ENCODE measurements around the gene PLPP7. TPM values are rescaled to one million over a fixed set of nuclear protein-coding genes. Genes with fewer than 3 reads are reported as not detected.

PLPP7 gene
- total and polyA plus RNA-seq, 4 donors = 6.2 to 15.3 (median 11.3) TPM

DNA sequence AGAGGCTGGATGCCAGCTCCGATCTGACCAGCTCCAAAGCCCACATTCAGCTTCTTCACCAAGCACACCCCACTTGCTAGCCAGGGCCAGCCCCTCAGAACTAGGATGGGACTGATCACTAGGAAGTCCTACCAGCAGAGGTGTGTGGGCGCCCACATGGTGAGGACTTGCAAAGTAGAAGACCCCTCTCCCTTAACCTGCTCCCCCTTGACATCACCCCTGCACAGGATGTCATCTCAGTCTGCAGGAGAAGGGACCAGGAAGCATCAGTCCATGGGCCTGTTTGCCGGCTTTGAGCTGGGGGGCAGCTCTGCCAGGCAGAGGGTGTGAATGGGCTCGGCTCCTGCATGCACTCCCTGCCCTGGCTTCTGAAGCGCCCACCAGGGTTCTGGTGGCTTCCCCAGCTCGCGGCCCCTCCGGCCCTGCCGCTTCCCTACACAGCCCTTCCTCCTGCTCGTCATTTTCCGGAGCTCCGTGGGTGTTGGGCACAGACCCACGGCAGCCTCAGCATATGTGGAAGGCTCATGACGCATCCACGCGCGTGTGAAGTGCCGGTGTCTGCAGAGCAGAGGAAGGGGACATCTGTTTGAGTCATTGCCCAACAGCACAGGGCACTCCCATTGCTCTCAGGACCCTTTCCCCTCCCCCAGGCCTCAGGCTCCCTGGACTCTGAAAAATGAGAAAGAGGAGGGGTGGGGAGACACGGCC lies 9.5 kb upstream of the PLPP7 start:
- Histone ChIP-seq H3K27me3 (ENCODE audit: control insufficient read depth, insufficient read depth, low read length) (peaks cover 32% of the 10 kb centered on the region), H3K4me3 (ENCODE audit: low read depth, low read length) (no peak overlapping the region), H3K9me3 (ENCODE audit: control insufficient read depth, insufficient read depth, low read length) (no peaks in the 10 kb centered on the region), H3K4me1 (ENCODE audit: control insufficient read depth, insufficient read depth, low read length) (peaks cover 27% of the 10 kb centered on the region), H3K27ac (ENCODE audit: low read depth, low read length) (no peak overlapping the region), H3K36me3 (ENCODE audit: control insufficient read depth, insufficient read depth, low read length) (peaks cover 8% of the 10 kb centered on the region)
- WGBS (ENCODE audit: insufficient coverage) = 73% methylated on average over 16 of the region's 19 CpGs
- DNase-seq (ENCODE audit: low read depth in 4 of 6, low spot score in 6 of 6) = no peak

DNA sequence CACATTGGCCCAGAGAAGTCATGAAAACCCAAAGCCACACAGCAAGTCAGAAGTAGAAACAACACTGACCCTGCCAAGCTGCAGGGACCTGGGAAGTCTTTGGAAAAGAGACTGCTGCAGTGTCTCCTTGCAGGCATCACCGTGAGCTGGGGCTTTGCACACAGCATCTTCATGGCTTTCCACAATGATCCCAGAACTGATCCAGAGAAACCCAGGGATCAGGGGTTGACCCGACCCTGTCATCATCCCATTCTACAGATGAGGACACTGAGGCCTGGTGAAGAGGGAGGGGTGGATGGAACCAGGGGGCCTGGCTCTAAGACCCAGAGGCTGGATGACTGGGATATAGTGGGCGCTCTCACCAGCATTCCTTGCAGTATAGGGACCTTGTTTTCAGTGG lies 8.9 kb upstream of the PLPP7 start:
- 86% methylated on average over 2 of the region's 3 CpGs for WGBS (ENCODE audit: insufficient coverage)
- Histone ChIP-seq H3K4me1 (ENCODE audit: control insufficient read depth, insufficient read depth, low read length) (peaks cover 21% of the 10 kb centered on the region), H3K9me3 (ENCODE audit: control insufficient read depth, insufficient read depth, low read length) (no peaks in the 10 kb centered on the region), H3K36me3 (ENCODE audit: control insufficient read depth, insufficient read depth, low read length) (peaks cover 3% of the 10 kb centered on the region), H3K27ac (ENCODE audit: low read depth, low read length) (no peak overlapping the region), H3K27me3 (ENCODE audit: control insufficient read depth, insufficient read depth, low read length) (peaks cover 28% of the 10 kb centered on the region), H3K4me3 (ENCODE audit: low read depth, low read length) (no peak overlapping the region)
- DNase-seq (ENCODE audit: low read depth in 4 of 6, low spot score in 6 of 6) = no peak

DNA sequence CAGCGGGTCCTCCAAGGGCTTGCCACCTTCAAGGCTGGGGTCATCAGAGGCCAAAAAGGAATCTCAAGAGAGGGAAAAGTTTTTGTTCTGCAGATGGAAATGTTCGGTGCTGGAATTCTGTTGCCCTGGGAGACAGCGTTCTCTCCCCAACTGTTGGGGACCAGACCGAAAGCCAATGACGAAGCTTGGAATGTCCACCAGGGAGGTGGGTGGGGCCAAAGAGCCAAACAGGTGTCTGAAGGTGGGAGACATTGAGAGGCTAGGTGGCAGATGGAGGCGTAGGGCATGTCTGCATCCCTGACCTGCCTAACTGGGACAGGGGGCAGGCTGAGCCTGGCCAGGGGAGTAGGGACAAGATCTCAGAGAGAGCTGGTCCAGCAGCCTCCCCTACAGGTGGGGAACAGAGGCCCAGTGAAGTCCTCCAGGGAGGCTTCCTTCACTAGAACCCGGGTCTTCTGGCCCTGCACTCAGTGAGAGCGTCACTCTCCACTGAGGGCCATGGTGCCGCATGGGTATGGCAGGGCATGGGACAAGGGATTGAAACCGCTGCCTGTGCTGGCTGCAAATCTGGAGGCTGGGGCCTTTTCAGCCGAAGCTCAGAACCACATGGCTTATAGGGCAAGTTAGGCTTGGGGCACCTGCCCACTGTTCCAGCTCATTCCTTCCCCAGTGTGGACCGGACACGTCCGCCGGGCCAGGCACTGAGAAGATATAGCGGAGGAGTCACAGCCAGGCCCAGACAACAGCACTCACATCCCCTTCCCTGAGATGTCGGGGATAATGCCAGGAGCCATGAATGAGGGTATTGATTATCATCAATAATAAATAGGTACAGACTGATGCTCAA lies 8.2 kb upstream of the PLPP7 start:
- WGBS (ENCODE audit: insufficient coverage) = 72% methylated on average over 11 of the region's 17 CpGs
- Histone ChIP-seq H3K27me3 (ENCODE audit: control insufficient read depth, insufficient read depth, low read length) (peaks cover 22% of the 10 kb centered on the region), H3K4me3 (ENCODE audit: low read depth, low read length) (no peak overlapping the region), H3K36me3 (ENCODE audit: control insufficient read depth, insufficient read depth, low read length) (no peaks in the 10 kb centered on the region), H3K27ac (ENCODE audit: low read depth, low read length) (no peak overlapping the region), H3K4me1 (ENCODE audit: control insufficient read depth, insufficient read depth, low read length) (peaks cover 16% of the 10 kb centered on the region), H3K9me3 (ENCODE audit: control insufficient read depth, insufficient read depth, low read length) (no peaks in the 10 kb centered on the region)
- no peak for DNase-seq (ENCODE audit: low read depth in 4 of 6, low spot score in 6 of 6)

DNA sequence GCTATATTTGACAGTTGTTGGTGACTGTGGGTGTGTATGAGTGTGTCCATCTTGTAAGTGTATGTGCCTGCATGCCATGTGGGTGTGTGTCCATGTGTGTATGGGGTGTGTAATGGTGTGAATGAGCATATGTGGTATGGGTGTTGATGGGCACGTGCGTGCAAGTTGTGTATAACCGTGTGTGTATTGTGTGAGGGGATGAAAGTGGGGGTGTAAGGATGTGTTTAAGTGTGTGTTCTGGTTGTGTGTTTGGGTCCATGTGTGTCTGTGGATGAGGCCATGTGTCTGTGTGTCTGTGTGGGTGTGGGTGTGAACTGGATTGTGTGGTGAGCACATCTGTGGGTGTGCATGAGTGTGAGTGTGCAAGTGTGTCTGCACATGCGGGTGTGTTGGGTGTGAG lies 7.3 kb upstream of the PLPP7 start:
- Histone ChIP-seq H3K9me3 (ENCODE audit: control insufficient read depth, insufficient read depth, low read length) (no peaks in the 10 kb centered on the region), H3K27me3 (ENCODE audit: control insufficient read depth, insufficient read depth, low read length) (peaks cover 21% of the 10 kb centered on the region), H3K4me1 (ENCODE audit: control insufficient read depth, insufficient read depth, low read length) (peaks cover 16% of the 10 kb centered on the region), H3K4me3 (ENCODE audit: low read depth, low read length) (no peak overlapping the region), H3K27ac (ENCODE audit: low read depth, low read length) (no peak overlapping the region), H3K36me3 (ENCODE audit: control insufficient read depth, insufficient read depth, low read length) (no peaks in the 10 kb centered on the region)
- no peak for DNase-seq (ENCODE audit: low read depth in 4 of 6, low spot score in 6 of 6)
- 92% methylated on average over 4 of the region's 4 CpGs for WGBS (ENCODE audit: insufficient coverage)

DNA sequence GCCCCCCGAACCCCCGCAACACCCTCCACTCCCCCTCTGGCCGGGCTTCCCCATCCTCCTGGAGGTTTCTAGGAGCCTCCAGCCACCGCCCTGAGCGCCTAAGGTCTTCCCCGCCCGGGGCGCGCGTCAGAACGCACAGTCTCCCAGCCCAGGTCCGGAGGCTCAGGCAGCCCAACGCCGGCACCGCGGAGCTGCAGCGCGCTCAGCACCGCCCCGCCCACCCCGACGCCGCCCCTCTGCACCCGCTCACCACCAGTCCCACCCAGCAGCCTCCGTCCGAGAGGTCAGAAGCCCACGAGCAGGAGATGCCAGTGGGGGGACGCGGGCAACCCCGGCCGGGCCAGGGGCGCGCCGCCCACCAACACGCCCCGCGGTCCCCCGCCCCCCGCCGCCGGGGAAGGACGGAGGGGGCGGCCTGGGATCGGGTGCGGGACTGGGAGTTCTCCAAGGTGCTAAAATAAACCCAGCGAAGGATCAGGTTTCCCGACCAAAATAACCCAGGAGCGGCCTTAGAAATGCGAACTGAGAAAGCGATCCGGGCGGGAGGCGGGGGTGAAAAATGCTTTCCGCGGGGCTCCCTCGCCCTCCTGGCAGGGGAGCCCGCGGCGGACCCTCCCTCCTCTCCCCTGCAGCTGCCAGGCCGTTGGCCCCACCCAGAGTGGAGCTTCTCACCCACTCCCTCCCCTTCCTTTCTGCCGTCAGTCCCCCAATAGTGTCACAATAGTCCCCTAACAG lies 6.7 kb upstream of the PLPP7 start:
- WGBS (ENCODE audit: insufficient coverage) = 3% methylated on average over 61 of the region's 61 CpGs
- Histone ChIP-seq H3K9me3 (ENCODE audit: control insufficient read depth, insufficient read depth, low read length) (no peaks in the 10 kb centered on the region), H3K36me3 (ENCODE audit: control insufficient read depth, insufficient read depth, low read length) (no peaks in the 10 kb centered on the region), H3K4me1 (ENCODE audit: control insufficient read depth, insufficient read depth, low read length) (peaks cover 17% of the 10 kb centered on the region), H3K4me3 (ENCODE audit: low read depth, low read length) (no peak overlapping the region), H3K27ac (ENCODE audit: low read depth, low read length) (no peak overlapping the region), H3K27me3 (ENCODE audit: control insufficient read depth, insufficient read depth, low read length) (peaks cover 21% of the 10 kb centered on the region)
- peak in 2 of 6 donors; percentile 11 to 36 for DNase-seq (ENCODE audit: low read depth in 4 of 6, low spot score in 6 of 6)

DNA sequence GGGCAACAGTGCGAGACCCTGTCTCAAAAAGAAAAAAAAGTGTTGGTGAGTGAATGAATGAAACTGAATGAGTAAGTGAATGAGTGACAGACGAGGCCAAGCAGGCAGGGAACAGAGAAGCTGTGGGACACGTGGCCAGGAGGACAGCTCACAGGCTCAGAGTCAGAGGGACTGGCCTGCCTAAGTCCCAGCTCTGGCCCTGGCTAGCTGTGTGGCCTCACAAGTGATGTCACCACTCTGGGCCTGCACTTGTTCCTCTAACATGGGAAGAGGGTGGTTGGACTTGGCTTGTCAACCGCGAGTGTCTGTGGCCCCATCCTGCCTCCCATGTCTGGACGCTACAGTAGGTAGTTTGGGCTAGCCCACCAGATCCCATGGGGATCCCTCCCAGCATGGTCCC lies 4.7 kb upstream of the PLPP7 start:
- Histone ChIP-seq H3K27me3 (ENCODE audit: control insufficient read depth, insufficient read depth, low read length) (peaks cover 21% of the 10 kb centered on the region), H3K9me3 (ENCODE audit: control insufficient read depth, insufficient read depth, low read length) (no peaks in the 10 kb centered on the region), H3K4me3 (ENCODE audit: low read depth, low read length) (no peak overlapping the region), H3K27ac (ENCODE audit: low read depth, low read length) (no peak overlapping the region), H3K4me1 (ENCODE audit: control insufficient read depth, insufficient read depth, low read length) (peaks cover 31% of the 10 kb centered on the region), H3K36me3 (ENCODE audit: control insufficient read depth, insufficient read depth, low read length) (no peaks in the 10 kb centered on the region)
- no peak for DNase-seq (ENCODE audit: low read depth in 4 of 6, low spot score in 6 of 6)
- WGBS (ENCODE audit: insufficient coverage) = 87% methylated on average over 6 of the region's 6 CpGs

DNA sequence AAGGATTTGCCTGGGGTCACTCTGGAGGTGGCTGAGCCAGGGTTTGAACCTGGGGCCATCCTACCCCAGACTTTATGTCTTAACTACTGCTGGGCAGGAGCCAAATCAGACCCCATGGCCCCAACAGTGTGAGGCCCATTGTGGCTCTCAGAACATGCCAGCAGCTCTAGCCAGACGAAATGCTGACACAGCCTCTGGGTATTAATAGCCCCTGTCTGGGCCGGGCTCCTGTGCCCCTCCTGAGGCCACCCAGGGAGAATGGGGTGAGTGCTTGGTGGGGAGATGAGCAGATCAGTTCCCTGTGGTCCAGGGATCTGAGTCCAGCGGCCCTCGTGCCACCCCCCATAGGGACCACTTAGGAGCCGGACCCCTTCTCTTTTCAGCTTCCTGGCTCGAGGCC lies 2.2 kb upstream of the PLPP7 start:
- Histone ChIP-seq H3K9me3 (ENCODE audit: control insufficient read depth, insufficient read depth, low read length) (no peaks in the 10 kb centered on the region), H3K4me1 (ENCODE audit: control insufficient read depth, insufficient read depth, low read length) (peaks cover 47% of the 10 kb centered on the region), H3K4me3 (ENCODE audit: low read depth, low read length) (no peak overlapping the region), H3K27ac (ENCODE audit: low read depth, low read length) (no peak overlapping the region), H3K36me3 (ENCODE audit: control insufficient read depth, insufficient read depth, low read length) (peaks cover 12% of the 10 kb centered on the region), H3K27me3 (ENCODE audit: control insufficient read depth, insufficient read depth, low read length) (peaks cover 9% of the 10 kb centered on the region)
- 68% methylated on average over 4 of the region's 6 CpGs for WGBS (ENCODE audit: insufficient coverage)
- no peak for DNase-seq (ENCODE audit: low read depth in 4 of 6, low spot score in 6 of 6)

DNA sequence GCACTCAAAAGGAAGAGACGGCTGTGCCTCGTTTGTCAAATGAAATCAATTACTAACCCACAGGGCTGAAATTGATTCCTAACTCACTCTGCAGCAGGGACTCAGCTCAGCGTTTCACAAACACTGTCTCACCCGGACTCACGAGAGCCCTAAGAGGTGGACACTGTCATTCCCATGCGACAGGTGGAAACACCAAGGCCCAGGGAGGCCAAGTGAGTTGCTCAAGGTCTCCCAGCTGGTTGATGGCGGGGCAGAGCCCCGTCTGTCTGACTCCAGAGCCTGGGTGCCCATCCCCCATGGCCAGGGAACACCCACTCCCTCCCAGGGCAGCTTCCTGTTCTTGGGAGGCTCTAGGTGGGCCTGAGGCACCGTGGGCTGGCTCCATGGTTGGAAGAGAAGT lies 1.3 kb upstream of the PLPP7 start:
- Histone ChIP-seq H3K27ac (ENCODE audit: low read depth, low read length) (no peak overlapping the region), H3K4me1 (ENCODE audit: control insufficient read depth, insufficient read depth, low read length) (peaks cover 42% of the 10 kb centered on the region), H3K4me3 (ENCODE audit: low read depth, low read length) (no peak overlapping the region), H3K36me3 (ENCODE audit: control insufficient read depth, insufficient read depth, low read length) (peaks cover 14% of the 10 kb centered on the region), H3K9me3 (ENCODE audit: control insufficient read depth, insufficient read depth, low read length) (no peaks in the 10 kb centered on the region), H3K27me3 (ENCODE audit: control insufficient read depth, insufficient read depth, low read length) (peaks cover 2% of the 10 kb centered on the region)
- DNase-seq (ENCODE audit: low read depth in 4 of 6, low spot score in 6 of 6) = no peak
- whole genome bisulfite sequencing (ENCODE audit: insufficient coverage) = 83% methylated on average over 8 of the region's 9 CpGs

DNA sequence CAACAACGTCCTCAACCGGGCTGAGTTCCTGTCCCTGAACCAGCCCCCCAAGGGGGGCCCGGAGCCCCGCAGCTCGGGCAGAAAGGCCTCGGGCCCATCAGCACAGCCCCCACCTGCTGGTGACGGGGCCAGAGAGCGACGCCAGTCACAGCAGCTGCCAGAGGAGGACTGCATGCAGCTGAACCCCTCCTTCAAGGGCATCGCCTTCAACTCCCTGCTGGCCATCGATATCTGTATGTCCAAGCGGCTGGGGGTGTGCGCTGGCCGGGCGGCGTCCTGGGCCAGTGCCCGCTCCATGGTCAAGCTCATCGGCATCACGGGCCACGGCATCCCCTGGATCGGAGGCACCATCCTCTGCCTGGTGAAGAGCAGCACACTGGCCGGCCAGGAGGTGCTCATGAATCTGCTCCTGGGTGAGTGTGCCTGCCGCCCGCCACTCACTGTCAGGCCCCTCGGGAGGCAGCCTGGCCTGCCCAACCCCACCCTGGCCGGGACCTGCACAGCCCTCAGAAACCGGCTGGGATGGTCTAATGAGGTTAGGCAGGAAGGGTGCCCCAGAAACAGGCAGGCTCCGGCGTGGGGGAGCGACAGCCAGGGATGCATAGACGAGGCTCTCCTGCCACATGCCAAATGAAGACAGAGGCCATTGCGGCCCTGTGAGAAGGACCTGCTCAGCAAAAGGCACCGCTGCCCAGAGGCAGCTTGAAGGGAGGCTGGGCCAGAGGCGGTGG lies 678 bp downstream of the PLPP7 start:
- Histone ChIP-seq H3K4me1 (ENCODE audit: control insufficient read depth, insufficient read depth, low read length) (peaks cover 46% of the 10 kb centered on the region), H3K27ac (ENCODE audit: low read depth, low read length) (peak overlapping the region; percentile 54), H3K27me3 (ENCODE audit: control insufficient read depth, insufficient read depth, low read length) (no peaks in the 10 kb centered on the region), H3K4me3 (ENCODE audit: low read depth, low read length) (peak overlapping the region; percentile 45), H3K9me3 (ENCODE audit: control insufficient read depth, insufficient read depth, low read length) (no peaks in the 10 kb centered on the region), H3K36me3 (ENCODE audit: control insufficient read depth, insufficient read depth, low read length) (peaks cover 23% of the 10 kb centered on the region)
- peak in 2 of 6 donors; percentile 27 to 51 for DNase-seq (ENCODE audit: low read depth in 4 of 6, low spot score in 6 of 6)
- WGBS (ENCODE audit: insufficient coverage) = 60% methylated on average over 34 of the region's 34 CpGs
